Hippocampal formation (tissue), 2 donors: Measurements from ENCODE around the gene CDK17.

Source experiments
- DNase-seq, 2 donors: peaks; one replicate each; lab custom pipeline; 2025; lab: John Stamatoyannopoulos, UW

CDK17 gene

GRCh38 chr12:96261557-96261956, 138.7 kb downstream of the CDK17 start:
- no peak for DNase-seq

GRCh38 chr12:96260644-96261043, 139.6 kb downstream of the CDK17 start:
- DNase-seq = no peak

GRCh38 chr12:96260231-96260630, 140.0 kb downstream of the CDK17 start:
- no peak for DNase-seq

GRCh38 chr12:96258104-96258961, 141.9 kb downstream of the CDK17 start:
- DNase-seq = peak in 1 of 2 donors; percentile 67

GRCh38 chr12:96257550-96258103, 142.6 kb downstream of the CDK17 start:
- DNase-seq = no peak

- DNase-seq = no peak
Measured at GRCh38 chr12:96256672-96257361, 143.4 kb downstream of the CDK17 start.

GRCh38 chr12:96255077-96255476, 145.2 kb downstream of the CDK17 start:
- DNase-seq = no peak

- no peak for DNase-seq
Measured at GRCh38 chr12:96250119-96250685, 150.0 kb downstream of the CDK17 start.

- DNase-seq = no peak
Measured at GRCh38 chr12:96249196-96250118, 150.8 kb downstream of the CDK17 start.

GRCh38 chr12:96248136-96248931, 151.9 kb downstream of the CDK17 start:
- DNase-seq = no peak

GRCh38 chr12:96247563-96247962, 152.7 kb downstream of the CDK17 start:
- no peak for DNase-seq

- no peak for DNase-seq
Measured at GRCh38 chr12:96246926-96247505, 153.2 kb downstream of the CDK17 start.

- DNase-seq = no peak
Measured at GRCh38 chr12:96244826-96245225, 155.4 kb downstream of the CDK17 start.

GRCh38 chr12:96242597-96242996, 157.6 kb downstream of the CDK17 start:
- DNase-seq = no peak

- DNase-seq = no peak
Measured at GRCh38 chr12:96241846-96242256, 158.4 kb downstream of the CDK17 start.

- no peak for DNase-seq
Measured at GRCh38 chr12:96241431-96241830, 158.8 kb downstream of the CDK17 start.

GRCh38 chr12:96240656-96241055, 159.6 kb downstream of the CDK17 start:
- no peak for DNase-seq

GRCh38 chr12:96239711-96240635, 160.3 kb downstream of the CDK17 start:
- DNase-seq = no peak
